Endothelial cell of umbilical vein (primary cell): Measurements from ENCODE around the gene GIN1. TPM values are rescaled to one million over a fixed set of nuclear protein-coding genes. Genes with fewer than 3 reads are reported as not detected.

Experiments used
- BruUV-seq: library from RNA; stranded (reverse); fragments of 400-500 nt; replicated peaks from 2 replicates; lab custom pipeline; 2021; lab: Mats Ljungman, UMichigan
- CTCF ChIA-PET: fragments of 300-600, 350-600 bp; sonication (Branson Sonifier 250); formaldehyde crosslinking; loops from one replicate; lab custom pipeline; 2021; ENCODE audit warnings: antibody characterized with exemption, inconsistent platforms; lab: Charles Lee
- POLR2A ChIA-PET: fragments of 300-600, 350-600 bp; sonication (Branson Sonifier 250); formaldehyde crosslinking; loops from one replicate; lab custom pipeline; 2021; ENCODE audit warnings: antibody characterized with exemption, inconsistent platforms; lab: Charles Lee
- DNase-seq: peaks from one replicate; pipeline ENCODE4 v3.0.0-alpha.2; 2011; ENCODE audit warnings: low read depth, low spot score
- FAIRE-seq: peaks from 2 replicates; lab custom pipeline; 2011; peaks lifted over from hg19 to GRCh38; lab: Jason Lieb, UNC
- H2AFZ ChIP-seq: 2 replicates; pipeline ENCODE4 v1.6.0; 2012; ENCODE audit warnings: low read depth, low read length, control low read depth, inconsistent platforms
- H3K27ac ChIP-seq: 2 replicates; pipeline ENCODE4 v1.5.1; 2011; ENCODE audit warnings: low read depth, mild to moderate bottlenecking, control low read depth, low read length, moderate library complexity; ENCODE audit not compliant: insufficient read depth
- H3K27me3 ChIP-seq, 2 experiments: 2 replicates each; pipeline versions ENCODE4 v1.6.0 to v1.6.1; 2011; ENCODE audit warnings: low read length in 2 of 2, mixed read lengths in 1 of 2; ENCODE audit not compliant: control insufficient read depth in 2 of 2, insufficient read depth in 2 of 2
- H3K36me3 ChIP-seq, 2 experiments: 2 replicates in 1 of 2; 3 replicates in 1 of 2; pipeline ENCODE4 v1.5.1; 2011; ENCODE audit warnings: low read length in 2 of 2, mild to moderate bottlenecking in 1 of 2, moderate library complexity in 1 of 2; ENCODE audit not compliant: control insufficient read depth in 2 of 2, insufficient read depth in 2 of 2; ENCODE audit errors: extremely low read depth in 1 of 2
- H3K4me1 ChIP-seq: 3 replicates; pipeline ENCODE4 v1.5.1; 2011; ENCODE audit warnings: mild to moderate bottlenecking, low read length; ENCODE audit not compliant: control insufficient read depth, insufficient read depth; ENCODE audit errors: extremely low read depth
- H3K4me2 ChIP-seq: 2 replicates; pipeline ENCODE4 v1.6.1; 2011; ENCODE audit warnings: low read length, control low read depth, mixed read lengths; ENCODE audit not compliant: insufficient read depth
- H3K4me3 ChIP-seq, 3 experiments: fragments of 200-600 bp in 1 of 3; sonication (generic), shearing (Covaris generic) in 1 of 3; replicated peaks in 1 of 3; 2 replicates each; pipeline ENCODE4 v1.5.1; 2011 to 2016; ENCODE audit warnings: control low read depth in 3 of 3, low read length in 3 of 3, mild to moderate bottlenecking in 2 of 3, inconsistent platforms in 1 of 3, low read depth in 1 of 3, moderate library complexity in 1 of 3; ENCODE audit not compliant: insufficient read depth in 1 of 3
- H3K79me2 ChIP-seq: 2 replicates; pipeline ENCODE4 v1.6.0; 2012; ENCODE audit warnings: low read length, inconsistent platforms; ENCODE audit not compliant: control insufficient read depth, insufficient read depth
- H3K9ac ChIP-seq: replicated peaks from 2 replicates; pipeline ENCODE3; 2011; ENCODE audit warnings: low read length, control low read depth; ENCODE audit not compliant: insufficient read depth; ENCODE audit errors: extremely low read depth
- H3K9me1 ChIP-seq: replicated peaks from 3 replicates; pipeline ENCODE4 v1.6.0; 2011; ENCODE audit warnings: mild to moderate bottlenecking, low read length; ENCODE audit not compliant: control insufficient read depth, insufficient read depth; ENCODE audit errors: extremely low read depth
- H3K9me3 ChIP-seq: replicated peaks from 2 replicates; pipeline ENCODE4 v1.5.1; 2012; ENCODE audit warnings: low read length, inconsistent platforms; ENCODE audit not compliant: control insufficient read depth, insufficient read depth
- H4K20me1 ChIP-seq: replicated peaks from 2 replicates; pipeline ENCODE3; 2011; ENCODE audit warnings: mild to moderate bottlenecking, low read length; ENCODE audit not compliant: control insufficient read depth, insufficient read depth; ENCODE audit errors: extremely low read depth
- MYC ChIP-seq: IDR thresholded peaks from one replicate; pipeline ENCODE4 v1.6.1; 2011; ENCODE audit warnings: mild to moderate bottlenecking, low read depth, low read length
- POLR2A ChIP-seq: IDR thresholded peaks from 2 replicates; pipeline ENCODE4 v1.6.1; 2012; ENCODE audit warnings: low read depth, mild to moderate bottlenecking, control low read depth, low read length
- dilution Hi-C: fragments of 300-500 bp; cut with MboI; formaldehyde crosslinking; loops from one replicate; pipeline ENCODE4 v1.15.0; 2019; ENCODE audit warnings: low sequenced_read_pairs; ENCODE audit not compliant: extremely low pct_ligation_motif_present
- intact Hi-C: fragments of 100-400 bp; cut with micrococcal nuclease; formaldehyde crosslinking; loops from one replicate; pipeline ENCODE4 v1.10.0; 2022
- polyA plus RNA-seq, 4 experiments: library from polyadenylated mRNA; depleted of rRNA in 3 of 4; stranded (reverse) in 3 of 4; unstranded in 1 of 4; fragments of >200 nt; gene quantifications; 2 replicates each; pipeline versions ENCODE4 v1.2.1 to v1.2.3, GENCODE V29; 2011 to 2012; ENCODE audit warnings: missing spikeins in 1 of 4
- total RNA-seq: library from RNA; stranded (reverse); gene quantifications from 2 replicates; pipeline ENCODE4 v1.2.3, GENCODE V29; 2021

The GIN1 gene
- total and polyA plus RNA-seq, 2 donors (not counting 3 experiments of a cell fraction or from before 2014, with no cell fraction given): 0.98 to 4.4 TPM

- no peak for TF ChIP-seq MYC
- no peak for TF ChIP-seq POLR2A
- no peak for DNase-seq
- Histone ChIP-seq H3K4me3 (no peak overlapping the region), H3K4me2 (no peak overlapping the region), H3K9me3 (no peaks in the 10 kb centered on the region), H3K36me3 (peaks cover 0 to 2% of the 10 kb centered on the region in 2 experiments), H3K9ac (no peak overlapping the region), H3K27ac (no peak overlapping the region), H3K4me1 (no peaks in the 10 kb centered on the region), H3K9me1 (no peaks in the 10 kb centered on the region), H2AFZ (no peak overlapping the region), H4K20me1 (no peaks in the 10 kb centered on the region), H3K79me2 (no peaks in the 10 kb centered on the region), H3K27me3 (no peaks in the 10 kb centered on the region)
- BruUV-seq: no TSS peak
- FAIRE-seq: no peak
- intact Hi-C loops (no loop called here), dilution Hi-C loops (no loop called here)
- ChIA-PET POLR2A (no interaction called here), CTCF (no interaction called here)
Observed at GRCh38 chr5:103101079-103101750, 18.7 kb downstream of the GIN1 start.

GRCh38 chr5:103098993-103099392, 20.9 kb downstream of the GIN1 start:
- no peaks in the 10 kb centered on the region for H3K4me1 ChIP-seq
- H3K9ac ChIP-seq: no peak overlapping the region
- dilution Hi-C loops (no loop called here), intact Hi-C loops (no loop called here)
- DNase-seq (no peak), FAIRE-seq (no peak)
- H2AFZ ChIP-seq: no peak overlapping the region
- no peak overlapping the region for H3K4me3 ChIP-seq
- no peaks in the 10 kb centered on the region for H3K27me3 ChIP-seq
- no peak for TF ChIP-seq MYC
- no peaks in the 10 kb centered on the region for H3K36me3 ChIP-seq
- no peak overlapping the region for H3K27ac ChIP-seq
- no peaks in the 10 kb centered on the region for H3K9me1 ChIP-seq
- ChIA-PET POLR2A (no interaction called here), CTCF (interaction anchor here (1.2 kb wide), 1 partner anchor 13 kb away, joined by 3 read pairs; no protein-coding TSS in a partner anchor)
- BruUV-seq: no TSS peak
- no peaks in the 10 kb centered on the region for H4K20me1 ChIP-seq
- no peaks in the 10 kb centered on the region for H3K9me3 ChIP-seq
- no peaks in the 10 kb centered on the region for H3K79me2 ChIP-seq
- H3K4me2 ChIP-seq: no peak overlapping the region
